Daoy (cell line): ENCODE measurements around the gene SLC6A3. TPM values are rescaled to one million over a fixed set of nuclear protein-coding genes. Genes with fewer than 3 reads are reported as not detected.
"Not testable (repeated sequence)": the region's sequence is repeated elsewhere in the genome, so short reads cannot be mapped to it uniquely, and the experiment has no call there.

ENCODE experiments used
- DNase-seq: peaks from one replicate; pipeline ENCODE4 v3.0.0-alpha.2; 2015; ENCODE audit warnings: low read depth
- total RNA-seq: library from RNA; depleted of rRNA; stranded (reverse); fragments of >200 nt; shearing (Covaris generic); gene quantifications from 2 replicates; pipeline ENCODE4 v1.2.3, GENCODE V29; 2014

SLC6A3 gene
- total RNA-seq, 1 experiment from 2014 or later = not detected

DNA sequence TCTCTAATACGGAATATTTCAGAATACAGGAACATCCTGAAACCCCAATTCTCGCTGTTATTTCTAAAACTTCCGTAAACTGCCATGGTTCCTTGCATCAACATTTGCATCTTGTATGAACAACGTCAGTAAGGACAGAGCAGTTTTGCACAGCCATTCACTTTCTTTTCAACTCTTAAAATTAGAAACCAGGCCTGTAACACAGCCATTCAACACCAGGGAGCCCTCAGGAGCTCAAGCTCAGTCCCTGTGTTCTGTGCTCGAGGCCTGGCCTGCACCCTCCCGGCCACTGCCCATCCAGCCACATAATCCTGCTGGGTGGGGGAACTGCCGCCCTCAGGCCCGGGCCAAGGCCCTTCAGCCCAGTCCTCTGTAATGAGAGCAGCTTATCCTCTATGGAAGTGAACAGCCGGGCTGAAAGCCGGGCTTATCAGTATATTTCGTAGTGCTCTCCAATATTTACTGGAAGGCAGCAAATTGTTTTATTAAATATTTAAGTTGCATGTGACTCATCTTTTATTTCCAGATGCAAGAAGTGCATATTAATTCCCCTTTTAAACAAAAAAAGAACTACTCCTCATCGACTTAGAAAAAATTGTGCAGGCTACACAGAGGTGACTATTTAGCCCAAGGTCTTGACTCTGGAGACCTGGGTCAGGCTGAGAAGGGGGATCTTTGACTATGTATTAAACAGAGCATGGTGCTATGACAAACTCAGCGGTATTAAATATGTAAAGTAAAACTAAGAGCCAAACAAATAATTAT is 33.2 kb upstream of the SLC6A3 start:
- DNase-seq = no peak

DNA sequence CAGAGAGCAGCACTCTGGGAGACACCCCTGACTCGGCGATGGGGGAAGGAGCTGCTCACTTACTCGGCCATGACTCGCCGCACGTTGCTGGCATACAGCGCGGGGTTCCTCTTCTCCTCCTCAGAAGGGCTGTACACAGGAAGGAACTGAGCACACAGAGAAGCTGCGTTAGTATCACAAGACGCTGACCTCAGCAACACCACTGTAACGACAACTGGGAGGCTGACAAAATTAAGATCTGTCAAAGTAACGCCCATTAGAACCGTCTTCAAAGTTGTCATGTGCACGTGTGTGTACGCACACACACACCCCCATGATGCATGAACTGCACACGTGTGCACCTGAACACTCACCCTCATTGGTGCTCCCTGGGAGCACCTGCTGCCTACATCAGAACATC is 32.1 kb upstream of the SLC6A3 start:
- DNase-seq = no peak

GRCh38 chr5:1476967-1477310 is 31.7 kb upstream of the SLC6A3 start:
- DNase-seq = no peak

GRCh38 chr5:1476181-1476966 is 31.1 kb upstream of the SLC6A3 start:
- no peak for DNase-seq

DNA sequence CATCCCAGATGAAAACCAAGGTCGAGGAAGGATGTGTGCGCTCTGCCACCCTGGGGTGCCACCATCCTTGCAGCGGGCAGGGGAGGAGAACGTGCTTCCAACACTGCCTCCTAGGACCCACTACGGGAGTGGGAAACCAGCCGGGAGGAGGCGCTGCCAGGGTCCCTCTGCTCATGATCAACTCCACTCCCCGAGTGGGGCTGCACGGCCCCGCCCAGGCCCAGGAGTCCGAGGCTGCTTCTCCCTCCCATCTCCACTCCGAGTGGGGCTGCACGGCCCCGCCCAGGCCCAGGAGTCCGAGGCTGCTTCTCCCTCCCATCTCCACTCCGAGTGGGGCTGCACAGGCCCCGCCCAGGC is 30.3 kb upstream of the SLC6A3 start:
- not testable (repeated sequence) for DNase-seq

DNA sequence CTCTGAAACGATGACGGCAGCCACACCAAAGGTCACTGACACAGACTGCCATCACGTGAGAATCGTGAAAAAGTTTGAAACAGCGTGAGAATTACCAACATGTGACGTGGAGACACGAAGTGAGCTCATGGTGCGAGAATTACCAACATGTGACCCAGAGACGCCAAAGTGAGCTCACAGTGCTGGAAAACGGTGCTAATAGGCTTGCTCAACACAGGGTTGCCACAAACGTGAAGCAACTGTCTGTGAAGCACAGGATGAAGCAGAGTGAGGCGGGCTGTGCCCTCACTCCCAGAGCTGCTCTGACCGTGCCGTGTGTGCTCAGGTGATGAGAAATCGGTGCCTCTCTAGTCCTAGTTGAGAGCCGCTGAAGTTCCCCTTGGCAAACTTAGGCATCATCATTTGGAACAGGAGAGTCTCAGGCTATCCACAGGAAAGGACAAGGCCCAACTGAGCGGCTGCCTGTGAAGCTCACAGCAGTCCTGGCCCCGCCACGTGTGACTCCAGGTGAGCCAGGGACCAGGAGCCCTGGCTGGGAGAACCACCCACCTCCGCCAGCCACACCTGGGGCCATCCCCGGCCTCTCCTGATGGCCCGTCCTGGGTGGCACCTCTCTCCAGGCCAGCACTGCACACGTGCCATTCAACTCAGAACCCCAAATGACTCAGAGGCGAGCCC is 29.8 kb upstream of the SLC6A3 start:
- DNase-seq = no peak

DNA sequence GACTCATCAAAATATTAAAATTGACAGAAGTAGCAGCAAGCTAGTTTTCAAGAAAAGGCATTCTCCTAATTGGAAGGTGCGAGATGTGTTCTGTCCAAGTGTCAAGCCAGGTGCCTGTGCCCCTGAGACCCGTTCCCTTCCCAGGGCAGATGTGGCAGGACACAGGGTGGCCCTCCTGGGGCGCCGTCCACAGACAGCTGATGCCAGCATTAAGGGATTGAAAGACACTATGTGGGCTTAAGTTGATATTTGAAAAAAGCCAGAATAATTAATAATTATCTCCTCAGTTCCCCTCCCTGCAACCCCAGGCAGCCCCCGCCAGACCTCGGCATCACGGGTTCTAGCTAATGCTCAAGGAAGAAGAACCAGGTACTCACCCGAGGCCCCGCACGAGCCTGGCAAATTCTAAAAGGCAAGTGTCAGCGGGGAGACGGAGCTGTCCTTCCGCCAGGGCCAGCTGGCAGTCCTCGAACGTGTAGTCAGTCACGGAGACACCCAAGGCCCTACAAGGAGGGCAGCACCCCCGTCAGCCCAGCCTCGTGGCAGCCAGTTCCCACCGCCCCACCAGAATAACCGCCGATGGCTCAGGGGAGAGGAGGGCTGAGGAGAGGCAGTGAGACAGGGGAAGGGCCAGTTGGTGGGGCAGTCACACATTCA is 29.1 kb upstream of the SLC6A3 start:
- DNase-seq = no peak

DNA sequence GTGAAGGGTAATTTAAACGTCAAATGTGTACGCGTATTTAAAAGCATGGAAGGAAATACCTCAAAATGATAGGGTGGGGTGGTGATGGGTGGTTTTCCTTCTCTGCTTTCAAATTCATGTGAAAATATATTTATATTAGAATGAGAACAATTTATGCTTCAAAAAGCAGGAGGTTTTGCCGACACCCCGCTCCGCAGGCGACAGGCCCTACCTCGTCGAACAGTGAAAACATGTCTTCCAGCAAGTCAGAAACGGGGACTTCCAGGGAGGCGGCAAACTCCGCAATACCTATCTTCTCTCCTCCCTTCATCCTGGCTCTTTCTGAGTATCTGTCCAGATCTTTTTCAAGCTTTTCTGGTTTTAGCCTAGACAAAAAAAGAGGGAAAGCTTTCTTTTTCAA is 28.5 kb upstream of the SLC6A3 start:
- DNase-seq = no peak

GRCh38 chr5:1472964-1473628 is 27.9 kb upstream of the SLC6A3 start:
- no peak for DNase-seq

- DNase-seq = no peak
Observed at GRCh38 chr5:1471997-1472963, 27.0 kb upstream of the SLC6A3 start.

- DNase-seq = no peak
Observed at GRCh38 chr5:1471240-1471853, 26.1 kb upstream of the SLC6A3 start.

DNA sequence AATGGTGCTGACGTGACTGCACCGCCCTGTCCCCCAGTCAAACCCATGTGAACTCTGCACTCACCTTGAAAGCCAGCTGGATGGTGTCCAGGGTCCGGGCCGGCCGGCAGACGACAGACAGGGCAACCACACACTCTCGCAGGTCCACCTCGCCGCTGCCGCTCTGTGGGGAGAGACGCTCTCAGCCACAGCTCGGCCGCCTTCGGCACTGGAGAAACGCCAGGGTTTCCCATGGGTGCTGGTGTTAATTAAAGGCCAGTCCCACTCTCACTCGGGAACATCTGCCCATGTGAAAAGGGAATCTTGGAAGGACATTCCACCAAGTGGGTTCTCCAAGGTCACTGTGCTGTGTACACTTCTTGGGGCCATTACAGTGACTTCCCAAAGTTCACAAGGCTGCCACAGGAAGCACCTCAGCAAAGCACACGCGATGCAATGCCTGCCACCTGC is 25.5 kb upstream of the SLC6A3 start:
- no peak for DNase-seq

DNA sequence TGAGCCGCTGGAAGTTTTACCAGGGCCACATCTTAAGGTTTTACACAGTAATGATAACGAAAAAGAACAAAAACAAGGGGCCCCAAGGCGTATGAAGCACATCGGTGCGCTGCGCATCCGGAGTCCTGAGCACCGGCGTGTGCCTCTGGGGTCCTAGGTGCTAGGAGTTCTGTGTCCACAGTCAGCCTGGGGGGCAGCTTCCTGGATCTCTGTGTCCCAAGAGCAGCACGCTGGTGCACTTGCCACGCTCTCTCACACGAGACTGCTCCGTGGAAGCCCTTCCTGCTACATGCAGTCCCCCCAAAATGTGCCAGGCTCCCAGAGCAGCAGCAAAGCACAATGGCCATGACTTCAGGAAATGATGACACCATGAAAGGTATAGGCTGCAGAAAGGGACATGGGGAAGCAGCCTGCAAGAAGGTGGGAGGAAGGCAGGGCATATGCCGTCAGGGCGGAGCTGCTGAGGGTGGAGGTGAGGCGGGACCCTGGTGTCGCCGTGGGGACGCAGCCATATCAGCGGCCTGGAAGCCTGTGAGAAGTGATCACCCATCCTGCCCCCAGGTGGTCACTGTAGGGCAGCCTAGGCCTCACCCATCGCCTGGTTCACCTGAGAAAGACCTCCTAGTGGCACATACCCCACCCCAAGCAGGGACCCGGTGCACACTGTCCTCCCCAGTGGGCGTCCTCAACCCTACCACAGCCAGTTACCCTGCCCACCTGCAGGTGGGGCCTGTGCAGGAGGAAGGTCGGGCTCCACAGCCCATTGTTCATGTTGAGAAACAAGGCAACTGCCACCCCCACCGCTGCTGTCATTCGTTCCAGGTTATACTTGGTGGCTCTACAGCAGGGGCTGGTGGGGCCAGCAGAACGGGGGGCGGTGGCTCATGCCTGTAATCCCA is 23.6 kb upstream of the SLC6A3 start:
- DNase-seq = no peak

GRCh38 chr5:1468247-1468612 is 23.0 kb upstream of the SLC6A3 start:
- DNase-seq = no peak

- DNase-seq = no peak
Observed at GRCh38 chr5:1467341-1468246, 22.4 kb upstream of the SLC6A3 start.

DNA sequence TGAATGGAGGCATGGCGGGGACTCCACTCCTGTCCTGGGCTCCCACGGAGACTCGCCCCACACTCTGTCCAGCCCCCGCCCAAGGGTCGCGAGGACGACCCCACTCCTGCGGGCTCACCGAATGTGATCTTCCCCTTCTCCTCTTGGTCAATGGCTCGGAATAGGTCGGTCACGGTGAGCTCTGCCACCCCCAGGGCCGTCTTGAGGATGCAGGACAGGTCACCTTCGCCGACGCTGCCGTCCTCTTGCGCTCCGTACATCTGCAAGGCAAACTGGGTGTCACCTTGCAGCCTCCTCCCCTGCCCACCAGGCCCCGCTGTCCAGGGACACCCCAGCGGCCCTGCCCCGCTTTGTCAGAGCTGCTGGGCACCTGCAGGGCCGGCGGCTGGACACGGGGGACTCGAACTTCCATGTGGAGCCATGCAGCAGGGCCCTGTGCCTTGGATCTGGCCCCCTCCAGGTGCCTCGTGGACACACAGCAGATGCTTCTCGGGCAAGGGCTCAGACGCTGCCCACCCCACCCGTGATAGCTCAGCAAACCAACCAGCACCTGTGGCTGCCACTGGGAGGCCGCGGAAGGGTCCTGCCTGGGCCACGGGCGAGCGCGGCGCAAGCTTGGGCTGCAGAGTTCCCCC is 21.5 kb upstream of the SLC6A3 start:
- DNase-seq = no peak

GRCh38 chr5:1465966-1466471 is 20.8 kb upstream of the SLC6A3 start:
- DNase-seq = no peak
